Measurements from ENCODE around the gene CCNY. TPM values are rescaled to one million over a fixed set of nuclear protein-coding genes. Genes with fewer than 3 reads are reported as not detected.

Gene CCNY
- total RNA-seq, 4 donors from 2014 or later, result 37.5 to 56.3 (median 43.9) TPM

DNA sequence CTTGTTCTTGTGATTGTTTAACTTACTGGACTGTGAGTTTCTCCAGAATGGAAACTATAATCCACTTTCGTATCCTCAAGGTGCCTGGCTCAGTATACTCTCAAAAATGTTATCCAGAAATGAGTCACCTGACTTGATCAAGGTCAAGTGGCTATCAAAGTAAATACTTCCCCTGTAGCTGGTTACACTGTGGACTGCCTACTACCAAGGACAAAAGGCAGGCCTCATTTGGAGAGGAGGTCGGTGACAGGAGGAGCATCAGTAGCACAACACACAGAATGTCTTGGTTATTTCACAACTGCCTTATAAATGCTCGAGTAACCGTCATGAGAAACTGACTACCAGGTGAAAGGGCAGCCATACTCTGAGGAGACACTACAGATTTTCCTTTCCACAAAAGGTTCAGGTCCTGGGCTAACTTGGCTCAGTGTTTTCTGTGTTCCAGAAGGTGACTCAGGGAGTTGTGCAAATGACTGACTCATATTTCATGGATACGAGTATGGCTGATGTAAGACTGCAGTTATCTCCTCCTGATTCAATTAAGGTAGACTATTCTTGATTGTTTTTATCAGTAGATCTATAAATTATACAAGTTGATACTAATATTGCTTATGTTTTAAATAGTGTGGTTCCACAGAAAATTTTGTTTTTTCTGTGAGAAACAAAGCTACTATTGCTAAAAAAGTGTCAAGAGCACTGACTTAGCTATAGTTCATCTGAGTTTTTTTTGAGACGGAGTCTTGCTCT, 4.2 kb upstream of the CCNY start:
- peaks cover 29 to 32% of the 10 kb centered on the region in 2 donors for H3K4me1 ChIP-seq
- H3K27ac ChIP-seq, result peak overlapping the region; percentile 46 to 70 (median 63)
- TF ChIP-seq POLR2A (IDR thresholded peaks at IDR 0.05), result no peak
- TF ChIP-seq, protein P1, sequence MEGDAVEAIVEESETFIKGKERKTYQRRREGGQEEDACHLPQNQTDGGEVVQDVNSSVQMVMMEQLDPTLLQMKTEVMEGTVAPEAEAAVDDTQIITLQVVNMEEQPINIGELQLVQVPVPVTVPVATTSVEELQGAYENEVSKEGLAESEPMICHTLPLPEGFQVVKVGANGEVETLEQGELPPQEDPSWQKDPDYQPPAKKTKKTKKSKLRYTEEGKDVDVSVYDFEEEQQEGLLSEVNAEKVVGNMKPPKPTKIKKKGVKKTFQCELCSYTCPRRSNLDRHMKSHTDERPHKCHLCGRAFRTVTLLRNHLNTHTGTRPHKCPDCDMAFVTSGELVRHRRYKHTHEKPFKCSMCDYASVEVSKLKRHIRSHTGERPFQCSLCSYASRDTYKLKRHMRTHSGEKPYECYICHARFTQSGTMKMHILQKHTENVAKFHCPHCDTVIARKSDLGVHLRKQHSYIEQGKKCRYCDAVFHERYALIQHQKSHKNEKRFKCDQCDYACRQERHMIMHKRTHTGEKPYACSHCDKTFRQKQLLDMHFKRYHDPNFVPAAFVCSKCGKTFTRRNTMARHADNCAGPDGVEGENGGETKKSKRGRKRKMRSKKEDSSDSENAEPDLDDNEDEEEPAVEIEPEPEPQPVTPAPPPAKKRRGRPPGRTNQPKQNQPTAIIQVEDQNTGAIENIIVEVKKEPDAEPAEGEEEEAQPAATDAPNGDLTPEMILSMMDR (IDR thresholded peaks at IDR 0.05), result no peak
- DNase-seq, result peak in 1 of 2 donors; percentile 29
- H3K9me3 ChIP-seq, result no peaks in the 10 kb centered on the region
- intact Hi-C loops (cut with DNase I), result loop anchor here (10.0 kb wide), 1 partner anchor 207 kb away; the partner anchor contains the start of gene CREM
- H3K27me3 ChIP-seq, result no peaks in the 10 kb centered on the region
- no peak overlapping the region for H3K4me3 ChIP-seq (replicated peaks in 1 of 3)
- 51 to 56% methylated on average over 6 of the region's 6 CpGs for WGBS, 2 donors
- H3K36me3 ChIP-seq, result no peaks in the 10 kb centered on the region

DNA sequence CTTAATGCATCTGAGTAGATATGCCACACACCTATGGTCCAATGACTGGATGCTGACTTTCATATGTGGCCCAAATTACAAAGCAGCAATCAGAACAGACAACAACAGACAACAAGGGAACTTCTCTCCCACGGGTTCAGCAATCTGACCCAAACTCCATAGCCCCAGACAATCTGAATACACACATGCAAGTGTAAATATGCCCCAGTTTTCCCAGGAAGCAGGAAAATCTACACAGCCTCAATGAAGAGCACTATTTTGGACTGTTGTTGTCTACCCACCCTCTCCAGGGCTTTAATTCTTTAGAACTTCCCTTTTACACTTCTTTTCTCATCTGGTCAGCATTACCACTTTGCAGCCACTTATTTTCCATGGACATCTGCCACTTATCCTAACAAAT, 2.0 kb upstream of the CCNY start:
- no peak for DNase-seq
- peaks cover 44 to 48% of the 10 kb centered on the region in 2 donors for H3K4me1 ChIP-seq
- WGBS, 2 donors, result 84 to 86% methylated on average over 1 of the region's 1 CpG
- H3K36me3 ChIP-seq, result no peaks in the 10 kb centered on the region
- H3K27ac ChIP-seq, result no peak overlapping the region
- no peaks in the 10 kb centered on the region for H3K27me3 ChIP-seq
- H3K4me3 ChIP-seq (replicated peaks in 1 of 3), result peak overlapping the region in 1 of 3 donors; percentile 93
- H3K9me3 ChIP-seq, result no peaks in the 10 kb centered on the region
- no peak for TF ChIP-seq POLR2A (IDR thresholded peaks at IDR 0.05)
- TF ChIP-seq, protein P1 (IDR thresholded peaks at IDR 0.05), result no peak
- intact Hi-C loops (cut with DNase I), result loop anchor here (10.0 kb wide), 1 partner anchor 209 kb away; the partner anchor contains the start of gene CREM

DNA sequence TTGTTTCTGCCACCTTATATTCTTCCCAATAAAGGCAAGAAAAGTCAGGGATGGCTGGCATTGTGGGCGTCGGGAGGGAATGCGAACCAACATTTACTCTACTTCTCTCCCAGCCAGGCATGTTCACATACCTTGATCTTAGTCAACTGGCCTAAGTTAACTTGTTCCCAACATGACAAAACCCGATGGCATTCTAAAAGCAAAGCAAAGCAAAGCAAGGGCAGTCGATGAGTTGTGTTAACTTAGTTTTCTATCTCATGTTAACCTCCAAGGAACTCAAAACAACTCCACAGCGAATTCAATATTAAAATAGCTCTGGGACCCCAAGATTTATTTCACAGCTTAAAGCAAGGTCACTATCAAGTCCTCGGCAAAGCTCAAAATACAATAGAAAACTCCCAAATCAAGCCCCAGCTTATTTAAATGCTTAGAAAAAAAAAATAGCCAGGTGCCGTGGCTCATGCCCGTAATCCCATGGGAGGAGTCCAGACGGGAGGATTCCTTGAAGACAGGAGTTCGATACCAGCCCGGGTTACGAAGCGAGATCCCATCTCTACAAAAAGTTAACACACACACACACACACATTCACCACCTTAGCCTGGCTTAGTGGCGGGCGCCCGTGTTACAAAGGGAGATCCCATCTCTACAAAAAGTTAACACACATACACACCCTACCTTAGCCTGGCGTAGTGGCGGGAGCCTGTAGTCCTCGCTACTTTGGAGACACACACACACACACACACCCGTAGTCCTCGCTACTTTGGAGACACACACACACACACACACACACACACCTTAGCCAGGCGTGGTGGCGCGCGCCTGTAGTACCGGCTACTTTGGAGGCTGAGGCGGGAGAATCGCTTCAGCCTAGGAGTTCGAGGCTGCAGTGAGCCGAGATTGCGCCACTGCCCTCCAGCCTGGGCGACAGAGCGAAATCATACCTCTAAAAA, 901 bp upstream of the CCNY start:
- intact Hi-C loops (cut with DNase I), result loop anchor here (10.0 kb wide), 1 partner anchor 211 kb away; the partner anchor contains the start of gene CREM
- H3K27me3 ChIP-seq, result no peaks in the 10 kb centered on the region
- DNase-seq, result no peak
- H3K27ac ChIP-seq, result peak overlapping the region; percentile 78 to 89 (median 82)
- peaks cover 44 to 49% of the 10 kb centered on the region in 2 donors for H3K4me1 ChIP-seq
- no peaks in the 10 kb centered on the region for H3K36me3 ChIP-seq
- H3K9me3 ChIP-seq, result no peaks in the 10 kb centered on the region
- WGBS, 2 donors, result 23 to 28% methylated on average over 34 of the region's 34 CpGs
- H3K4me3 ChIP-seq (replicated peaks in 1 of 3), result peak overlapping the region; percentile 28 to 97 (median 93)
- TF ChIP-seq, protein P1 (IDR thresholded peaks at IDR 0.05), result no peak
- no peak for TF ChIP-seq POLR2A (IDR thresholded peaks at IDR 0.05)

DNA sequence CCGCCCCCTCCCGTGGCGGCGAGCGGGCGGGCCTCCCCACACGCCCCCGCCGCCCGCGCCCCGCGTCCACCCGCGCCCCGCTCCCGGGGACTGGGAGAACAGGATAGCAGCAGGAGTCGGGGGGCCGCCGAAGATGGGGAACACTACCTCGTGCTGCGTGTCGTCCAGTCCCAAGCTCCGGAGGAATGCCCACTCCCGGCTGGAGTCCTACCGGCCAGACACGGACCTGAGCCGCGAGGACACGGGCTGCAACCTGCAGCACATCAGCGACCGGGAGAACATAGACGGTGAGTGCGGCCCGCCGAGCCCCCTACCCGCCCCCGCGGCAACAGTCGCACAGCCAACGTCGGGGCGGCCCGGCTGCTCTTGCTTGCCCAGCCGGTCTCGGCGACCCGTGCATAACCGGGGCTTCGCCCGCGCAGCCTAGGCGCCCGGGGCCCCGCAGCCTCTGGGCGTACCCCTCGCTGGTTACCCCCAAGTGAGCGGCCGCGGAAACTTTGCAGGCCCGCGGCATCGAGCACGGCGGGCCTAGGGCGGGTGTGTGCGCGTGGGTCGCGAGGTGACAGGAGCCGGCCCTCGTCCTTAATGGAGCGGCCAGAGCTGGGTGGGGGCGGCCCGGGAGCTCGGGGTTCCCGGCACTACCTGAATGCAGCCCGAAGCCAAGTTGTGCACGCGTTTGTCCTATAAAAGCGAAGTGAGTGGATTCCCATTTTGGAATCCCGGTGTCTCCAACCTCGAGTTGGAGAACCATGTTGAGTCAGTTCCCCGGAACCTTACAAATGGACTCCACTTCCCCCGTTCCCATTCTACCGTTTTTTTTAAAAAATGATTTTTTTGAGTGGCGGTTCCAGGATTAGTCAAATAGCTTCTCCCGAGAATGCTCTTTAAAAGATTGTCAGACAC, 863 bp downstream of the CCNY start:
- WGBS, 2 donors, result 3 to 4% methylated on average over 12 to 19 of the region's 88 CpGs
- Histone ChIP-seq H3K27ac (peak overlapping the region in 2 of 3 donors; percentile 47 to 48), H3K36me3 (no peaks in the 10 kb centered on the region), H3K27me3 (no peaks in the 10 kb centered on the region), H3K9me3 (no peaks in the 10 kb centered on the region), H3K4me3 (replicated peaks in 1 of 3) (peak overlapping the region; percentile 79 to 93 (median 79)), H3K4me1 (peaks cover 46 to 57% of the 10 kb centered on the region in 2 donors)
- peak; percentile 52 to 56 for DNase-seq
- TF ChIP-seq, protein P1 (IDR thresholded peaks at IDR 0.05), result peak in 2 of 6 experiments; percentile 2 to 25
- TF ChIP-seq POLR2A (IDR thresholded peaks at IDR 0.05), result no peak
- intact Hi-C loops (cut with DNase I), result loop anchor here (10.0 kb wide), 1 partner anchor 212 kb away; the partner anchor contains the start of gene CREM
